Fibroblast of gingiva (primary cell): Measurements from ENCODE around the gene NRTN.
"Not testable (repeated sequence)": the region's sequence is repeated elsewhere in the genome, so short reads cannot be mapped to it uniquely, and the experiment has no call there.

Experiments
- DNase-seq: peaks from one replicate; pipeline ENCODE4 v3.0.0-alpha.2; 2011; ENCODE audit warnings: low read depth

The NRTN gene

DNA sequence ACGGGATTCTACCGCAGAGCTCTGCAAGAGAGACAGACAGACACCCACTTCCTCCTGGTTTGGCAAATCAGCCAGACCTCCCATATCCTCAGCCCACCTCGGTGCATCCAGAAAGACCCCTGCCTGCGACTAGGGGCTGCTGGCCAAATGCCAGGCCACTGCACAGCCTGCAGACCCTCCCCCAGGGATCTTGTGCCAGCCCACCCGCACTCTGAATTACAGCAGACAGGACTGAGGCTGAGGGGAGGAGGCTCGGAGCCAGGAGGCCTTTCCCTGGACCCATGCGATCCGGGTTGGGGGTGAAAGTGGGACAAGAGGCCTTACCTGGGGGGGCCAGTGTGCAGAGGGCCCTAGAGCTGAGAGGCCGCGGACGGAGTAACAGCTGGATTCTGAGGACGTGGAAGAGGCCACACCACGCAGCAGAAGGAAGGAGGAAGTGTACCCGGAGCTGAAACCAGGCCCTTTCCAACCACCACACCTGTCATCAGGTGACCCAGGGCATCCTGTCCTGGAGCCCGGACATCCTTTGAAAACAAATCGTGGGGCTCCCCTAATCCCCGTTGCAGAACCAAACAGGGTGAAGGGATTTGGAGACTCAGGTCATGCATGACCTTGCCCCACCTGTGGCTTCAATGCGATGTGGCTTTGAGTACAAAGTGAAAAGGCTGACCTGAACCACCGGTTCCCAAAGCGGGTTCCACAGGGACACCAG lies 33.6 kb downstream of the NRTN start:
- DNase-seq = no peak

GRCh38 chr19:5839065-5840017 lies 34.5 kb downstream of the NRTN start, which contains the start of gene FUT6:
Gene FUT6, minus strand, starts transcription at chr19:5839702. Its CDS starts 7,135 bp downstream, at chr19:5832567.
- DNase-seq = no peak

GRCh38 chr19:5841735-5842111 lies 36.9 kb downstream of the NRTN start:
- not testable (repeated sequence) for DNase-seq

DNA sequence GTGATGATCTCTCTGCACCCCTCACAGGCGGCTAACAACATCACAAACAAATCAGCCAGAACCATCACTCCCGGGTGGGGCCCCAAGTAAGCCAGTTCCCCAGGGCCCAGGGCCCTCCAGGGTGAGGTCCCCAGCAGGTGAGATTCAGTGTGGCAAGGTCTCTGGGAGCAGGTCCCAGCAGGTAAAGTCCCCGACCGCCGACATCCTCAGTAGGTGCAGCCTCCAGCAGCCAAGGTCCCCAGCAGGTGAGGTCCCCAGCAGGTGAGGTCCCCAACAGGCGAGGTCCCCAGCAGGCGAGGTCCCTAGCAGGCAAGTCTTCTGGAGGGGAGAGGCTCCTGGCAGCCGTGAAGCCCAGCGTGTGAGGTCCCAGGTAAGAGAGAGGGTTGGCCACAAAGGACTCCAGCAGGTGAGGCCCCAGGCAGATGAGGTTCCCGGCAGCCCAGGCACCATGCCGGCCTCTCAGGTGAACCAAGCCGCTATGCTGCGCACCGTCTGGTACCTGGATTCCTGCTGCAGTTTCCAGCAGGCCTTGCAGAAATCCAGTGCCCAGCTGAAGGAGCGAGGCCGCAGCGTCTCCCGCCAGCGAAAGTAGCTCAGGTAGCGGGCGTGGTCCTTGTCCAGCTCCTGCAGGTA lies 38.5 kb downstream of the NRTN start:
- no peak for DNase-seq

GRCh38 chr19:5844456-5845433 lies 39.9 kb downstream of the NRTN start:
- DNase-seq = no peak

DNA sequence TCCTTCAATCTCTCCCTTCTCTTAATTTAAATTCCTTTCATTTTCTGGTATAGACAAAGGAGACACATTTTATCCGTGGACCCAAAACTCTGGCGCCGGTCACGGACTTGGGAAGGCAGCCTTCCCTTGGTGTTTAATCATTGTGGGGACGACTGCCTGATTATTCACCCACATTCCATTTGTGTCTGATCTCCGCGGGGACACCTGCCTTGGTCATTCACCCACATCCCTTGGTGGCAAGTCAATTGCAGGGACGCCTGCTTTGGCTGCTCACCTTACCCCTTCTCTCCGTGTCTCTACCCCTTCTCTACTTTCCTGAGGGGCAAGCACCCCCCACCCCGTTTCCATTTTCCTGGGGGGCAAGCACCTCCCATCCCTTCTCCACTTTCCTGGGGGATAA lies 43.0 kb downstream of the NRTN start:
- not testable (repeated sequence) for DNase-seq

DNA sequence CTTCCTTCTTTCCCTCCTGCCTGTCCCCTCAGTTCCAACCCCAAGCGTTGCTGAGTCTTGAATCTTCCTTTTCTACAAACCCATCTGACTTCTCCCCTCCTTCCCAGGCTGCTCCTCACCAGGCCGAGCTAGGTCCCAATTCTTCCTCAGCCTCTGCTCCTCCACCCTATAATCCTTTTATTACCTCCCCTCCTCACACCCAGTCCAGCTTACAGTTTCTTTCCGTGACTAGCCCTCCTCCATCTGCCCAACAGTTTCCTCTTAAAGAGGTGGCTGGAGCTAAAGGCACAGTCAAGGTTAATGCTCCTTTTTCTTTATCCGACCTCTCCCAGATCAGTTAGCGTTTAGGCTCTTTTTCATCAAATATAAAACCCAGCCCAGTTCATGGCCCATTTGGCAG lies 43.8 kb downstream of the NRTN start:
- DNase-seq = not testable (repeated sequence)

DNA sequence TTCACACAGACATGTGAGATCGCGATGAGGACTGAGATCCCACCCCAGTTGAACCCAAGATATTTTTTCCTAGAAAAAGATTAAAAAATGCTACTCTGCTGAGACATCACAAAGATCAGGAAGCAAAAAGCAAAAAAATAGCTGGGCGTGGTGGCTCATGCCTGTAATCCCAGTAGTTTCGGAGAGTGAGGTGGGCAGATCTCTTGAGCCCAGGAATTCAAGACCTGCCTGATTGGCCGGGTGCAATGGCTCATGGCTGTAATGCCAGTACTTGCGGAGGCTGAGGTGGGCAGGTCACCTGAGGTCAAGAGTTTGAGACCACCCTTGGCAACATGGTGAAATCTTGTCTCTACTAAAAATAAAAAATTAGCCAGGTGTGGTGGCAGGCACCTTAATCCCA lies 45.3 kb downstream of the NRTN start:
- no peak for DNase-seq

DNA sequence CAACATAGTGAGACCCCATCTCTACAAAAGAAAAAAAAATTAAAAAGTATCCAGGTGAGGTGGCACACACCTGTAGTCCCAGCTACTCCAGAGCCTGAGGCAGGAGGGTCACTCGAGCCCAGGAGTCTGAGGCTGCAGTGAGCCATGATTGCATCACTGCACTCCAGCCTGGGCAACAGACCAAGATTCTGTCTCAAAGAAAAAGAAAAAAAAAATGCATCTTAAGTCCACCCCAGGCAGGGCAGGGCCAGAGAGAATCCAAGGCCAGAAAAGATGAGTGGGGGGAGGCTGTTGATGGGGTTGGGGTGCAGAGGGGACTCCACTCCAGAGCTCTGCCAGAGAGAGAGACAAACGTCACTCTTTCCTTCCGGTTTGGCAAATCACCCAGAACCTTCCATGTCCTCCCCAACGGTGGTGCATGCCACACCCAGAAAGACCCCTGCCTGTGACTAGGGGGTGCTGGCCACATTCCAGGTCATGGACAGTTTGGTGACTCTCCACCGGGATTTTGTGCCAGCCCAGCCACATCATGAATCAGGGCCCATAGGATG lies 46.0 kb downstream of the NRTN start:
- DNase-seq = peak; percentile 54

- no peak for DNase-seq
Observed at GRCh38 chr19:5851302-5851701, 46.4 kb downstream of the NRTN start, which contains the start of gene FUT3. Gene FUT3, minus strand, starts transcription at chr19:5851449.

DNA sequence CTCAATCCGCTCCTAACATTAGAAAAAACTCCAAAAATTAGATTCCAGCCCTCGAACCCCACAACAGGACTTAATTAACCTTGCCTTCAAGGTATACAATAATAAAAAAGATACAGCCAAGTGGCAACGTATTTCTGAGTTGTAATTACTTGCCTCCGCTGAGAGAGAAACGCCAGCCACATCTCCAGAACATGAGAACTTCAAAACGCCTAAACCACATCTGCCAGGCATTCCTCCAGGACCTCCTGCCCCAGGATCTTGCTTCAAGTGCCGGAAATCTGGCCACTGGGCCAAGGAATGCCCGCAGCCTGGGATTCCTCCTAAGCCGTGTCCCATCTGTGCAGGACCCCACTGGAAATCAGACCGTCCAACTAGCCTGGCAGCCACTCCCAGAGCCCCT lies 49.3 kb downstream of the NRTN start:
- peak; percentile 39 for DNase-seq

DNA sequence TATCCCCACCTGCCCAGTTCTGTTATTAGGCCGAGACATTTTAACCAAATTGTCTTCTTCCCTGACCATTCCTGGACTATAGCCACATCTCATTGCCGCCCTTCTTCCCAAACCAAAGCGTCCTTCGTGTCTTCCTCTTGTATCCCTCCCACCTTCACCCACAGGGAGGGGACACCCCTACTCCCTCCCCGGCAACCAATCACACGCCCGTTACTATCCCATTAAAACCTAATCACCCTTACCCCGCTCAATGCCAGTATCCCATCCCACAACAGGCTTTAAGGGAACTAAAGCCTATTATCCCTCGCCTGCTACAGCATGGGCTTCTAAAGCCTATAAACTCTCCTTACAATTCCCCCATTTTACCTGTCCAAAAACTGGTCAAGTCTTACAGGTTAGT lies 50.3 kb downstream of the NRTN start:
- not testable (repeated sequence) for DNase-seq

DNA sequence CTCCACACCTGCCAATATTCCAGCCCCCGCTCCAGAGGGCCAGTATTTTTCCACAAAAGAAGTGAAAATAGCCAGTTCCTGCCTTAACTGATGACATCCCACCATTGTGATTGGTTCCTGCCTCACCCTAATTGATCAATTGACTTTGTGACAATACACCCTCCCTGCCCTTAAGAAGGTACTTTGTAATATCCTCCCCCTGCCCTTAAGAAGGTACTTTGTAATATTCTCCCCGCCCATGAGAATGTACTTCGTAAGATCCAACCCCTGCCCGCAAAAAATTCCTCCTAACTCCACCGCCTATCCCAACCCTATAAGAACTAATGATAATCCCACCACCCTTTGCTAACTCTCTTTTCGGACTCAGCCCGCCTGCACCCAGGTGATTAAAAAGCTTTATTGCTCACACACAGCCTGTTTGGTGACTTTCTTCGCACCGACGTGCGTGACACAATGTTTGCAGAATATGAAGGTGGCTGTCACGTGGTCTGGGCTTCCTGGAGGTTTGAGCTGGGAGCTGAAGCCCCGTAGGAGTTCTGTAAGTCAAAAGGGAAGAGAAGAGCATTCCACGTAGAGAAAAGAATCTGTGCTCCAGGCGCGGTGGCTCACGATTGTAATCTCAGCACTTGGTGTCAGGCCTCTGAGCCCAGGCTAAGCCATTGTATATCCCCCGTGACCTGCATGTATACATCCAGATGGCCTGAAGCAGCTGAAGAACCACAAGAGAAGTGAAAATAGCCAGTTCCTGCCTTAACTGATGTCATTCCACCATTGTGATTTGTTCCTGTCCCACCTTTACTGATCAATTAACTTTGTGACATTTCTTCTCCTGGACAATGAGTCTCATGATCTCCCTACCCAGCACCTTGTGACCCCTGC lies 52.6 kb downstream of the NRTN start:
- DNase-seq = no peak

GRCh38 chr19:5863030-5863665 lies 58.3 kb downstream of the NRTN start:
- DNase-seq = no peak

DNA sequence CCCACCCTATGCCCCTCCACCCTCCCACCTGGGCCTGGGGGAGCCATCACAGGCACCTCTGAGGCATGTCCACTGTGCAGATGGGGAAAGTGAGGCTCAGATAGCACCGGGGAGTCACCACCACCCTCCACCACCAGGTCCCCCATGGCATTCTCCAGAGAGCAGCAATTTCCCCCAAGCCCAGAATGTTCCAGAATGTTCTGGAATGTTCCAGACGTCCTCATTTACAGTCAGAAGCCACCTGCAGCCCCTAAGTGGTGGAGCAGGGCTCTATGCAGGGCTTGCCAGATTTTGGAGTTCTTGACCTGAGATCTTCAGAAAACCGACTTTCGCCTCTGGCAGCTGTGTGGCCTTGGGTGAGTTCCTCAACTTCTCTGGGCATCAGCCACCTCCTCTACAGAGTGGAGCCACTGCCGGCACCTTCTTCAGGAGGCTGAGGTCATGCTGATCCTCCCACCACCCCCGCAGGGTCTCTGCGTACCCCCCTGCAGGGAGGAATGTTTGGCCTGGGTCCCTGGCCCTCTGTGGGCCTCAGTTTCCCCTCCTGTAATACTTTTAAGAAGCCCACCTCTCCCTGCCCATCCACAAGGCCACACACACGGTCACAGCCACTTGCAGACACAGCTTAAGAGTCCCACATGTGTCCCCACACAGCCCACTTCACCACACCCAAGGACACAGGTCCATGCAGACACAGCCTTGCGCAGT lies 59.3 kb downstream of the NRTN start:
- DNase-seq = no peak

DNA sequence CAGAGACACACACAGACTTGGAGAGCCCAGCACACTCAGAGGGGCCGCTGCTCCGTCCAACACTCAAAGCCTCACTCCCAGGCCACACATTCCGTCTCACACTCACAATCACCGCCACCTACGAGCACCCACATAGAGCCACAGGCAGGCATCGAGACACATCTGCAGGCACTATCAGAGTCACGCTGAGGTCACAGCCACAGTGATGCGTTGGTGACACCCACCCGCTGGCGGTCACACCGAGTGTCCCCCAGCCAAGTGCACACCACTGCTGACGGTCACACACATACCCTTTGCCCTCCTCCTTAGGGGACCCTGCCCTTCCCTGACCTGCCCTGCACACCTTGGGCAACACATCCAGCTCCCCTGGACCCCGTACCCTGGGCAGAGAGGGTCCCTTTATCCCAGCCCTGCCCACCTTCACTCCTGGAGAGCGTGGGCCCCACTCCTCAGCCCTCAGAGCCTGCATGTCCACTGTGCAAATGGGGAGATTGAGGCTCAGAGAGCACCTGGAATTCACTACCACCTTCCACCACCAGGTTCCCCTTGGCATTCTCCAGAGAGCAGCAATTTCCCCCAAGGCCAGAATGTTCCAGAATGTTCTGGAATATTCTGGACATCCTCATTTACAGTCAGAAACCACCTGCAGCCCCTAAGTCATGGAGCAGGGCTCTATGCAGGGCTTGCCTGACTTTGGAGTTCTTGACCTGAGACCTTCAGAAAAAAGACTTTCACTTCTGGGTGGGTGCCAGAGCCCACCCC lies 60.0 kb downstream of the NRTN start:
- DNase-seq = no peak

DNA sequence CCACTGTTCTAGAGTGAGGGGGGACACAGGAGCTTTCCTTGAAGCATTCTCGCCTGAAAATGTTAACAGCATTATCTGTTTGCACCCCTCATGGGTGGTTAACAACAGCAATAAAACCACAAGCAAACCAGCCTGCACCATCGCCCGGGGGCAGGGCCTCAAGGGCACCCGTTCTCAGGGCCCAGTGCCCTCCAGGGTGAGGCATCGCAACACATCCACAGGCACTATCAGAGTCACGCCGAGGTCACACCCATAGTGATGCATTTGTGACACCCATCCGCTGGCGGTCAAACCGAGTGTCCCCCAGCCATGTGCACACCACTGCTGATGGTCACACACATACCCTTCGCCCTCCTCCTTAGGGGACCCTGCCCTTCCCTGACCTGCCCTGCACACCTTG lies 60.9 kb downstream of the NRTN start:
- DNase-seq = no peak
